ENCODE data around the gene ZNF32. TPM values are rescaled to one million over a fixed set of nuclear protein-coding genes. Genes with fewer than 3 reads are reported as not detected.

ZNF32 gene
- total RNA-seq, 4 donors from 2014 or later, result 28.9 to 63.3 (median 48.4) TPM

GRCh38 chr10:43682956-43683355, 34.3 kb upstream of the ZNF32 start:
- H3K36me3 ChIP-seq, result no peaks in the 10 kb centered on the region
- H3K27me3 ChIP-seq, result no peaks in the 10 kb centered on the region
- 87 to 88% methylated on average over 2 of the region's 2 CpGs for WGBS, 2 donors
- peaks cover 0 to 15% of the 10 kb centered on the region in 2 donors for H3K4me1 ChIP-seq
- intact Hi-C loops (cut with DNase I), result no loop called here
- no peak for TF ChIP-seq POLR2A (IDR thresholded peaks at IDR 0.05)
- TF ChIP-seq CTCF (IDR thresholded peaks at IDR 0.05), result no peak
- no peaks in the 10 kb centered on the region for H3K9me3 ChIP-seq
- H3K4me3 ChIP-seq (replicated peaks in 1 of 3), result no peak overlapping the region
- no peak overlapping the region for H3K27ac ChIP-seq
- no peak for DNase-seq

GRCh38 chr10:43681721-43682120, 33.0 kb upstream of the ZNF32 start:
- TF ChIP-seq POLR2A (IDR thresholded peaks at IDR 0.05), result no peak
- no peak for TF ChIP-seq CTCF (IDR thresholded peaks at IDR 0.05)
- Histone ChIP-seq H3K27ac (no peak overlapping the region), H3K36me3 (no peaks in the 10 kb centered on the region), H3K9me3 (no peaks in the 10 kb centered on the region), H3K27me3 (no peaks in the 10 kb centered on the region), H3K4me1 (peaks cover 0 to 15% of the 10 kb centered on the region in 2 donors), H3K4me3 (replicated peaks in 1 of 3) (no peak overlapping the region)
- intact Hi-C loops (cut with DNase I), result no loop called here
- DNase-seq, result no peak
- WGBS, 2 donors, result 92 to 94% methylated on average over 6 of the region's 6 CpGs

GRCh38 chr10:43681220-43681619, 32.5 kb upstream of the ZNF32 start:
- peaks cover 0 to 15% of the 10 kb centered on the region in 2 donors for H3K4me1 ChIP-seq
- no peaks in the 10 kb centered on the region for H3K9me3 ChIP-seq
- intact Hi-C loops (cut with DNase I), result no loop called here
- H3K36me3 ChIP-seq, result no peaks in the 10 kb centered on the region
- H3K27me3 ChIP-seq, result no peaks in the 10 kb centered on the region
- 74 to 77% methylated on average over 7 of the region's 7 CpGs for WGBS, 2 donors
- H3K4me3 ChIP-seq (replicated peaks in 1 of 3), result no peak overlapping the region
- no peak for DNase-seq
- TF ChIP-seq POLR2A (IDR thresholded peaks at IDR 0.05) (no peak), CTCF (IDR thresholded peaks at IDR 0.05) (no peak)
- H3K27ac ChIP-seq, result no peak overlapping the region

GRCh38 chr10:43680035-43680434, 31.4 kb upstream of the ZNF32 start:
- Histone ChIP-seq H3K27ac (no peak overlapping the region), H3K36me3 (no peaks in the 10 kb centered on the region), H3K27me3 (no peaks in the 10 kb centered on the region), H3K9me3 (no peaks in the 10 kb centered on the region), H3K4me1 (peaks cover 0 to 8% of the 10 kb centered on the region in 2 donors), H3K4me3 (replicated peaks in 1 of 3) (no peak overlapping the region)
- no peak for TF ChIP-seq POLR2A (IDR thresholded peaks at IDR 0.05)
- TF ChIP-seq CTCF (IDR thresholded peaks at IDR 0.05), result no peak
- intact Hi-C loops (cut with DNase I), result no loop called here
- no peak for DNase-seq
- 79 to 80% methylated on average over 4 of the region's 4 CpGs for WGBS, 2 donors

- DNase-seq, result peak; percentile 96
- intact Hi-C loops (cut with DNase I), result no loop called here
- Histone ChIP-seq H3K4me1 (peaks cover 0 to 8% of the 10 kb centered on the region in 2 donors), H3K9me3 (no peaks in the 10 kb centered on the region), H3K36me3 (no peaks in the 10 kb centered on the region), H3K27me3 (no peaks in the 10 kb centered on the region), H3K27ac (no peak overlapping the region), H3K4me3 (replicated peaks in 1 of 3) (no peak overlapping the region)
- TF ChIP-seq POLR2A (IDR thresholded peaks at IDR 0.05) (no peak), CTCF (IDR thresholded peaks at IDR 0.05) (no peak)
- WGBS, 2 donors, result 25 to 28% methylated on average over 7 of the region's 7 CpGs
These were observed 30.8 kb upstream of the ZNF32 start for GRCh38 chr10:43679509-43679908.
